ENCODE results near the gene PGS1.

- no peak for TF ChIP-seq CTCF (IDR thresholded peaks at IDR 0.05)
- no peak for TF ChIP-seq POLR2A (IDR thresholded peaks at IDR 0.05)
Measured at GRCh38 chr17:78407387-78408000, 29.0 kb downstream of the PGS1 start.

Measured in ovary (tissue), 3 donors.